HG03432 (cell line): Measurements from ENCODE around the gene RAPGEF6.

Experiments
- ATAC-seq: cut with Tn5 transposase; IDR thresholded peaks from one replicate; pipeline ENCODE4 v1.9.1; 2021; ENCODE audit warnings: mild to moderate bottlenecking, moderate library complexity; ENCODE audit not compliant: unreplicated experiment

Gene RAPGEF6

GRCh38 chr5:131545845-131546244 is 89.2 kb downstream of the RAPGEF6 start:
- ATAC-seq = no peak

- ATAC-seq = no peak
Measured at GRCh38 chr5:131542723-131543122, 92.3 kb downstream of the RAPGEF6 start.

- ATAC-seq = no peak
Measured at GRCh38 chr5:131541762-131542161, 93.3 kb downstream of the RAPGEF6 start.

GRCh38 chr5:131541071-131541470 is 94.0 kb downstream of the RAPGEF6 start:
- ATAC-seq = no peak

- ATAC-seq = no peak
Measured at GRCh38 chr5:131539251-131539650, 95.8 kb downstream of the RAPGEF6 start.

- ATAC-seq = no peak
Measured at GRCh38 chr5:131538177-131538593, 96.8 kb downstream of the RAPGEF6 start.

- ATAC-seq = peak; percentile 7
Measured at GRCh38 chr5:131536850-131537448, 98.1 kb downstream of the RAPGEF6 start.

- ATAC-seq = peak; percentile 95
Measured at GRCh38 chr5:131536211-131536826, 98.7 kb downstream of the RAPGEF6 start.

GRCh38 chr5:131534974-131535373 is 100.1 kb downstream of the RAPGEF6 start:
- ATAC-seq = no peak

- ATAC-seq = no peak
Measured at GRCh38 chr5:131533836-131534235, 101.2 kb downstream of the RAPGEF6 start.

GRCh38 chr5:131532031-131532640 is 102.9 kb downstream of the RAPGEF6 start:
- ATAC-seq = no peak

GRCh38 chr5:131530706-131531331 is 104.2 kb downstream of the RAPGEF6 start:
- no peak for ATAC-seq

GRCh38 chr5:131528682-131529081 is 106.3 kb downstream of the RAPGEF6 start:
- ATAC-seq = peak; percentile 60

- no peak for ATAC-seq
Measured at GRCh38 chr5:131525805-131526204, 109.2 kb downstream of the RAPGEF6 start.

- ATAC-seq = no peak
Measured at GRCh38 chr5:131524431-131524830, 110.6 kb downstream of the RAPGEF6 start.

- ATAC-seq = no peak
Measured at GRCh38 chr5:131523500-131524185, 111.4 kb downstream of the RAPGEF6 start.

GRCh38 chr5:131521252-131521651 is 113.8 kb downstream of the RAPGEF6 start:
- no peak for ATAC-seq

GRCh38 chr5:131515348-131515747 is 119.7 kb downstream of the RAPGEF6 start:
- ATAC-seq = no peak

GRCh38 chr5:131514316-131515283 is 120.4 kb downstream of the RAPGEF6 start:
- peak; percentile 59 for ATAC-seq

GRCh38 chr5:131513780-131514179 is 121.2 kb downstream of the RAPGEF6 start:
- peak; percentile 61 for ATAC-seq
